Measurements from ENCODE around the gene UST. TPM values are rescaled to one million over a fixed set of nuclear protein-coding genes. Genes with fewer than 3 reads are reported as not detected.

UST gene
- total RNA-seq, 4 donors from 2014 or later: 4.8 to 9.0 (median 7.8) TPM

DNA sequence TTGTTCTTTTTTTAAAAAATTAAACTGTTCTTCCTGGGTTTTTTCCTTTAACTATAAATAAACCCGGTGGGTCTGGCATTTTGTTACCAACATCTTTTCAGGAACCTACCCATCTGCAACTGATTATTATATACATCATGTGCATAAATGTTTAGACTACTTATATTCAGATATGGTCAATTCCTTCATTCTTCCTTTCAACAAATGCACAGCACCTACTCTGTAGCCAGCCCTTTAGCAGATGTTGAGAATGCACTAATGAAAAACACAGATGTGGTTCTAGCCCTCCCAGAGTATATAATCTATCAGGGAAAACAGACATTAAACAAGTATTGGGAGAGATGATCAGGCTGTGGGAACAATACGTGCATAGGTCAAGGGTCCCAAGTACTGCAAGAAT lies 237.1 kb downstream of the UST start:
- TF ChIP-seq POLR2A (IDR thresholded peaks at IDR 0.05) (no peak), POLR2AphosphoS5 (IDR thresholded peaks at IDR 0.05) (no peak), EP300 (IDR thresholded peaks at IDR 0.05; ENCODE audit: low read depth) (no peak)
- TF ChIP-seq, protein P1, sequence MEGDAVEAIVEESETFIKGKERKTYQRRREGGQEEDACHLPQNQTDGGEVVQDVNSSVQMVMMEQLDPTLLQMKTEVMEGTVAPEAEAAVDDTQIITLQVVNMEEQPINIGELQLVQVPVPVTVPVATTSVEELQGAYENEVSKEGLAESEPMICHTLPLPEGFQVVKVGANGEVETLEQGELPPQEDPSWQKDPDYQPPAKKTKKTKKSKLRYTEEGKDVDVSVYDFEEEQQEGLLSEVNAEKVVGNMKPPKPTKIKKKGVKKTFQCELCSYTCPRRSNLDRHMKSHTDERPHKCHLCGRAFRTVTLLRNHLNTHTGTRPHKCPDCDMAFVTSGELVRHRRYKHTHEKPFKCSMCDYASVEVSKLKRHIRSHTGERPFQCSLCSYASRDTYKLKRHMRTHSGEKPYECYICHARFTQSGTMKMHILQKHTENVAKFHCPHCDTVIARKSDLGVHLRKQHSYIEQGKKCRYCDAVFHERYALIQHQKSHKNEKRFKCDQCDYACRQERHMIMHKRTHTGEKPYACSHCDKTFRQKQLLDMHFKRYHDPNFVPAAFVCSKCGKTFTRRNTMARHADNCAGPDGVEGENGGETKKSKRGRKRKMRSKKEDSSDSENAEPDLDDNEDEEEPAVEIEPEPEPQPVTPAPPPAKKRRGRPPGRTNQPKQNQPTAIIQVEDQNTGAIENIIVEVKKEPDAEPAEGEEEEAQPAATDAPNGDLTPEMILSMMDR (IDR thresholded peaks at IDR 0.05): no peak
- H3K27me3 ChIP-seq: no peaks in the 10 kb centered on the region
- 83 to 88% methylated on average over 2 of the region's 2 CpGs for WGBS, 2 donors (ENCODE audit: low coverage in 1 of 2)
- intact Hi-C loops (cut with DNase I; ENCODE audit: low total_unique reads): no loop called here
- DNase-seq: no peak
- H3K4me1 ChIP-seq: no peaks in the 10 kb centered on the region
- no peak overlapping the region for H3K4me3 ChIP-seq
- in situ Hi-C loops (cut with MboI; ENCODE audit: low pct_ligation_motif_present in 1 of 4, low pct_unique_long_range_greater_than_20kb in 1 of 4, low sequenced_read_pairs in 3 of 4): no loop called here
- H3K36me3 ChIP-seq: no peaks in the 10 kb centered on the region
- no peaks in the 10 kb centered on the region for H3K9me3 ChIP-seq
- H3K27ac ChIP-seq: no peak overlapping the region

DNA sequence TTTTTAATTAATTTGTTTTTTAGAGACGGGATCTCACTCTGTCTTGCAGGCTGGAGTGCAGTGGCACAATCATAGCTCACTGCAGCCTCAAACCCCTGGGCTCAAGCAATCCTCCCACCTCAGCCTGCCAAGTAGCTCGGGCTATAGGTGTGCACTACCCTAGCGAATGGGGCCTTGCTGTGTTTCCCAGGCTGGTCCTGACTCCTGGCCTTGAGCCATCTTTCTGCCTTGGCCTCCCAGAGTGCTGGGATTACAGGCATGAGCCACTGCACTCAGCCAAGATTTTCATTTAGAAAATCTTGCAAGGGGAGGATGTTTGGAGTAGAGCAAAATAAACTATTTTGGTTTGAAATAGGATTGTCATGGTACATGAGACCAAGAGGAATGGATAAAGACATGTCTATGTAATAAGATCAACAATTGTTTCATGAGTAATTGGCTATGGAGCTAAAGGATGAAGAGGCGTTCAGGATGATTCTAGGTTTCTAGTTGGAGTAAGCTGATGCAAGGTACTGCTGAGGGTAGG lies 237.8 kb downstream of the UST start:
- Histone ChIP-seq H3K9me3 (no peaks in the 10 kb centered on the region), H3K4me3 (no peak overlapping the region), H3K36me3 (no peaks in the 10 kb centered on the region), H3K4me1 (no peaks in the 10 kb centered on the region), H3K27ac (no peak overlapping the region), H3K27me3 (no peaks in the 10 kb centered on the region)
- WGBS, 2 donors (ENCODE audit: low coverage in 1 of 2): 77 to 92% methylated on average over 3 to 4 of the region's 4 CpGs
- no peak for DNase-seq
- in situ Hi-C loops (cut with MboI; ENCODE audit: low pct_ligation_motif_present in 1 of 4, low pct_unique_long_range_greater_than_20kb in 1 of 4, low sequenced_read_pairs in 3 of 4) (no loop called here), intact Hi-C loops (cut with DNase I; ENCODE audit: low total_unique reads) (no loop called here)
- TF ChIP-seq EP300 (IDR thresholded peaks at IDR 0.05; ENCODE audit: low read depth): no peak
- TF ChIP-seq POLR2A (IDR thresholded peaks at IDR 0.05): no peak
- TF ChIP-seq, protein P1 (IDR thresholded peaks at IDR 0.05): no peak
- no peak for TF ChIP-seq POLR2AphosphoS5 (IDR thresholded peaks at IDR 0.05)

DNA sequence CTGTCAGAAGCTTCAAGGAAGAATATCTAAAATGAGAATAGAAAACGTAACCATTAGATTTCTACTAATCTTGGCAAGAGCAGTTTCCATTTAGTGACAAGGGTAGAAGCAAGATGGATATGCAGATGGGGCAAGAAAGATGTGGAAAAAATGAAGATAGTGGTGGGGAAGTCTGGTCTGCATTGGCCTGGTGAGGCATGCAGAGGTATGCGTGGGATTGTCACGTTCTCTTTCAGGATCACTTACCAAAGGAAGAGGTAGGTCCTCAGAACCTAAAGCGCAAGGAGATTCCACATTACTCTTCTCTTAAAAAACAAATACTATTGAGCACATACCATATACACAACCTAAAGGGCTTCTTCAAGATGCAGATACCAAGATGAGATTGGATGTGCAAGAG lies 238.7 kb downstream of the UST start:
- TF ChIP-seq, protein P1 (IDR thresholded peaks at IDR 0.05): no peak
- no peak for TF ChIP-seq EP300 (IDR thresholded peaks at IDR 0.05; ENCODE audit: low read depth)
- TF ChIP-seq POLR2AphosphoS5 (IDR thresholded peaks at IDR 0.05): no peak
- no peak for TF ChIP-seq POLR2A (IDR thresholded peaks at IDR 0.05)
- Histone ChIP-seq H3K27me3 (no peaks in the 10 kb centered on the region), H3K27ac (no peak overlapping the region), H3K4me1 (no peaks in the 10 kb centered on the region), H3K4me3 (no peak overlapping the region), H3K9me3 (no peaks in the 10 kb centered on the region), H3K36me3 (no peaks in the 10 kb centered on the region)
- in situ Hi-C loops (cut with MboI; ENCODE audit: low pct_ligation_motif_present in 1 of 4, low pct_unique_long_range_greater_than_20kb in 1 of 4, low sequenced_read_pairs in 3 of 4) (no loop called here), intact Hi-C loops (cut with DNase I; ENCODE audit: low total_unique reads) (no loop called here)
- DNase-seq: no peak
- WGBS, 2 donors (ENCODE audit: low coverage in 1 of 2): 92 to 97% methylated on average over 4 of the region's 4 CpGs

DNA sequence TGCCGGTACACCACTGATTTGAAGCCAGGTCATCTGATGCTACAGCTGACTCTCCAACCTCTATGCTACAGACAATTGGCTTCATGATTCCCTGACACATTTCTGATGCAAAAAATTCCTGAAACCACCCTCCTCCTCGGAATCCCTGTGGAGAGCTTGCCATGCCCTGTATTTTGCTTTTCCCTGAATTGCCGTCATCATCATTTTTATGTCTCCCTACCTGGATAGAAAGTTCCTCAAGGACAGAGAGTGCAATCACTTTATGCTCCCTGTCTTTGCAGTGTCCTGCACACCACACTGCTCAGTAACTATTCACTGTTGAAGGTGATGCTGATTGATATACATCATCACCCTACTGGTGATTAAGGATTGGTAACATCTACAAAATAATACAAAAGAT lies 239.8 kb downstream of the UST start:
- no peaks in the 10 kb centered on the region for H3K4me1 ChIP-seq
- intact Hi-C loops (cut with DNase I; ENCODE audit: low total_unique reads): no loop called here
- TF ChIP-seq POLR2A (IDR thresholded peaks at IDR 0.05): no peak
- no peak for TF ChIP-seq POLR2AphosphoS5 (IDR thresholded peaks at IDR 0.05)
- TF ChIP-seq, protein P1 (IDR thresholded peaks at IDR 0.05): no peak
- TF ChIP-seq EP300 (IDR thresholded peaks at IDR 0.05; ENCODE audit: low read depth): no peak
- H3K27ac ChIP-seq: no peak overlapping the region
- in situ Hi-C loops (cut with MboI; ENCODE audit: low pct_ligation_motif_present in 1 of 4, low pct_unique_long_range_greater_than_20kb in 1 of 4, low sequenced_read_pairs in 3 of 4): no loop called here
- no peak for DNase-seq
- H3K4me3 ChIP-seq: no peak overlapping the region
- 90 to 95% methylated on average over 2 to 3 of the region's 3 CpGs for WGBS, 2 donors (ENCODE audit: low coverage in 1 of 2)
- no peaks in the 10 kb centered on the region for H3K9me3 ChIP-seq
- no peaks in the 10 kb centered on the region for H3K27me3 ChIP-seq
- no peaks in the 10 kb centered on the region for H3K36me3 ChIP-seq
